GM23248 (cell line): Measurements from ENCODE around the gene PARVA. TPM values are rescaled to one million over a fixed set of nuclear protein-coding genes. Genes with fewer than 3 reads are reported as not detected.
A peak's percentile ranks its signal among the peaks of the same experiment; 100 is the strongest.

Experiments used
- DNase-seq: peaks from one replicate; pipeline ENCODE4 v3.0.0-alpha.2; 2015
- H2AFZ ChIP-seq: fragments of 200-600 bp; sonication (generic); 2 replicates; pipeline ENCODE4 v1.6.1; 2016; ENCODE audit warnings: antibody characterized with exemption
- H3F3A ChIP-seq: fragments of 200-600 bp; sonication (generic); 2 replicates; pipeline ENCODE4 v1.6.1; 2016; ENCODE audit warnings: mild to moderate bottlenecking, antibody characterized with exemption, mixed run types; ENCODE audit not compliant: insufficient read depth
- H3K27ac ChIP-seq: fragments of 200-600 bp; sonication (generic); 2 replicates; pipeline ENCODE4 v1.5.1; 2016; ENCODE audit warnings: mild to moderate bottlenecking
- H3K27me3 ChIP-seq: fragments of 200-600 bp; sonication (generic); replicated peaks from 2 replicates; pipeline ENCODE4 v1.6.1; 2016; ENCODE audit warnings: mild to moderate bottlenecking; ENCODE audit not compliant: insufficient read depth
- H3K36me3 ChIP-seq: fragments of 200-600 bp; sonication (generic); 2 replicates; pipeline ENCODE4 v1.6.1; 2016; ENCODE audit warnings: low read depth, mild to moderate bottlenecking
- H3K4me1 ChIP-seq: fragments of 200-600 bp; sonication (generic); 2 replicates; pipeline ENCODE4 v1.6.1; 2016; ENCODE audit warnings: mild to moderate bottlenecking; ENCODE audit not compliant: insufficient read depth
- H3K4me2 ChIP-seq: fragments of 200-600 bp; sonication (generic); one replicate; pipeline ENCODE4 v1.6.1; 2016; ENCODE audit warnings: mild to moderate bottlenecking; ENCODE audit not compliant: unreplicated experiment
- H3K4me3 ChIP-seq: fragments of 200-600 bp; sonication (generic); 2 replicates; pipeline ENCODE4 v1.5.1; 2016; ENCODE audit warnings: mild to moderate bottlenecking
- H3K79me2 ChIP-seq: fragments of 200-600 bp; sonication (generic); 2 replicates; pipeline ENCODE4 v1.6.1; 2016; ENCODE audit warnings: mild to moderate bottlenecking; ENCODE audit not compliant: insufficient read depth
- H3K9ac ChIP-seq: fragments of 200-600 bp; sonication (generic); 2 replicates; pipeline ENCODE4 v1.6.1; 2016; ENCODE audit warnings: mild to moderate bottlenecking
- H3K9me2 ChIP-seq: fragments of 200-600 bp; sonication (generic); 2 replicates; pipeline ENCODE4 v1.6.1; 2016; ENCODE audit warnings: mixed run types, mild to moderate bottlenecking, moderate library complexity; ENCODE audit not compliant: insufficient read depth
- H3K9me3 ChIP-seq: fragments of 200-600 bp; sonication (generic); one replicate; pipeline ENCODE4 v1.6.1; 2017; ENCODE audit warnings: low read depth
- H4K20me1 ChIP-seq: fragments of 200-600 bp; sonication (generic); 2 replicates; pipeline ENCODE4 v1.6.0; 2016; ENCODE audit not compliant: insufficient read depth
- EZH2 ChIP-seq: fragments of 200-600 bp; sonication (generic); IDR thresholded peaks from 2 replicates; pipeline ENCODE4 v1.6.1; 2018; ENCODE audit warnings: antibody characterized with exemption, mild to moderate bottlenecking; ENCODE audit not compliant: insufficient read depth, poor library complexity, severe bottlenecking
- EZH2phosphoT487 ChIP-seq: fragments of 200-600 bp; sonication (generic); IDR thresholded peaks from 2 replicates; pipeline ENCODE4 v1.6.1; 2018; ENCODE audit warnings: antibody characterized with exemption, moderate library complexity, mild to moderate bottlenecking, low read depth; ENCODE audit not compliant: insufficient read depth
- WGBS, 2 experiments: methylation state at CpG; one replicate each; pipeline ENCODE4 v1.1.6; 2015 to 2017; ENCODE audit warnings: low lambda C conversion rate in 2 of 2, low coverage in 1 of 2; ENCODE audit errors: missing lambda C conversion rate in 2 of 2; 5-methylcytosine and 5-hydroxymethylcytosine counted together
- in situ Hi-C: fragments of 300-500 bp; cut with MboI; formaldehyde crosslinking; loops from 2 replicates; pipeline ENCODE4 v1.15.0; 2020
- polyA plus RNA-seq: library from polyadenylated mRNA; unstranded; fragments of >200 nt; fragmentation: Nextera tagmentation; extraction: Ambion mirVana; gene quantifications from 2 replicates; pipeline ENCODE4 v1.2.1, GENCODE V29; 2016
- total RNA-seq: library from RNA; depleted of rRNA; stranded (reverse); fragments of >200 nt; shearing (Covaris generic); gene quantifications from 2 replicates; pipeline ENCODE4 v1.2.3, GENCODE V29; 2014

PARVA gene
- total and polyA plus RNA-seq, 2 experiments from 2014 or later, result 87.9 to 121 TPM

DNA sequence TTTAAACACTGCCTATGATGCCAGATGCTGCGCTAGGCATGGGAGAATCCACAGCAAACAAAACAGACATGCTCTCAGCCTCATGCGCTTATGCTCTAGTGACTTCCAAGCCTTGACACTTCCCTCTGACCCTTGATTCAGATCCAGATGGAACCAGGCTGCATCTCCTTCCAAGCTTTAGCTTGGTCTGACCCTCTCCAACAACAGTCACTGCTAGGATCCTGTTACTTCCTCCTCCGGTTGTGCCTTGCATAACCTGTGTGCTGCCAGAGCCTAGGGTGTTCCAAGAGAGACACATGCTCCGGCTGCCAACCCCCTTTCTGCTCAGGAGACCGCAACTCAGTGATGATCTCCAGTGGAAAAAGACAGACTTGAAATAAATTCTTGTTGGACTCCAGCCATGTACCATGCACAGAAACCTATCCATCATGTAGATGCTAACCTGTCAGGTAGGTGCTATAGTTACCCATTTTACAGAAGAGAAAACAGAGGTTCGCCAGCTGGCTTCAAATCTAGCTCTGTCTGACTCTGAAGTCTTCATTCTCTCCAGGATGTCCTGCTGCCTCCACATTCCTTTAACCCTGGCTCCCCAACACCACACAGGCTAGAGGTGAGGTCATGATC, 160.5 kb downstream of the PARVA start:
- Histone ChIP-seq H3K27ac (peak overlapping the region; percentile 93; the same call in 1 of the 2 replicates), H3K9me3 (no peaks in the 10 kb centered on the region), H3K79me2 (no peaks in the 10 kb centered on the region), H2AFZ (no peak overlapping the region), H3K4me1 (peaks cover 49% of the 10 kb centered on the region), H3K27me3 (no peaks in the 10 kb centered on the region), H3K9me2 (no peaks in the 10 kb centered on the region), H3F3A (peaks cover 59% of the 10 kb centered on the region), H3K9ac (no peak overlapping the region), H3K4me2 (no peak overlapping the region), H3K36me3 (peaks cover 4% of the 10 kb centered on the region; the same call in 1 of the 2 replicates), H3K4me3 (no peak overlapping the region), H4K20me1 (no peaks in the 10 kb centered on the region)
- DNase-seq, result peak; percentile 26
- in situ Hi-C loops, result no loop called here
- TF ChIP-seq EZH2phosphoT487 (no peak), EZH2 (no peak)
- 60 to 64% methylated on average over 6 of the region's 6 CpGs for WGBS, 2 experiments

GRCh38 chr11:12538889-12539421, 161.6 kb downstream of the PARVA start:
- H3K27ac ChIP-seq, result peak overlapping the region; percentile 93
- DNase-seq, result no peak
- H3K9me3 ChIP-seq, result no peaks in the 10 kb centered on the region
- H3K79me2 ChIP-seq, result no peaks in the 10 kb centered on the region
- peaks cover 59% of the 10 kb centered on the region for H3F3A ChIP-seq
- no peaks in the 10 kb centered on the region for H3K36me3 ChIP-seq
- in situ Hi-C loops, result no loop called here
- no peak overlapping the region for H3K4me3 ChIP-seq
- peaks cover 49% of the 10 kb centered on the region for H3K4me1 ChIP-seq
- TF ChIP-seq EZH2phosphoT487 (no peak), EZH2 (no peak)
- H3K27me3 ChIP-seq, result no peaks in the 10 kb centered on the region
- no peaks in the 10 kb centered on the region for H3K9me2 ChIP-seq
- peak overlapping the region; percentile 33; the same call in 1 of the 2 replicates for H2AFZ ChIP-seq
- H3K4me2 ChIP-seq, result no peak overlapping the region
- peak overlapping the region; percentile 61 for H3K9ac ChIP-seq
- H4K20me1 ChIP-seq, result no peaks in the 10 kb centered on the region
- WGBS, 2 experiments, result 97 to 99% methylated on average over 3 of the region's 3 CpGs

DNA sequence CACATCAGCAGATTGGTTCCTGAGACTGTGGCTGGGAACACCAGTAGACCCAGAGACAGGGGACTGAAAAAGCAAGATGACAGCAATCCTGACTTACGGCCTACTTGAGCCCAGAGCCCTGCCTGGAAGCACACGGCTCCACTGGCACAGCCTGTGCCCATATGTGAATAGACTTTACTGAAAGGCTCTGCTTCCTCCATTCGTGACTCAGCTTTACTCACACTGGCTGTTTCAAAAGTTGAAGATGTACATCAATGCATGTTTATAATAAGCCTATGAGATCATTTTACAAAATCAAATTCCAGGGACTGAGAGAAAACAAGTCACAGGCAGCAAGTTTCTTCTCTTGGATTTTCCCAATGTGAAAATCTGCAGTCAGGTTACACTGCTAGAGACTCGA, 162.2 kb downstream of the PARVA start:
- no peaks in the 10 kb centered on the region for H3K79me2 ChIP-seq
- H3K4me2 ChIP-seq, result peak overlapping the region; percentile 69
- peaks cover 52% of the 10 kb centered on the region for H3K4me1 ChIP-seq
- no peaks in the 10 kb centered on the region for H3K27me3 ChIP-seq
- peak overlapping the region; percentile 33; the same call in 1 of the 2 replicates for H2AFZ ChIP-seq
- H3K27ac ChIP-seq, result peak overlapping the region; percentile 93
- H3K9me3 ChIP-seq, result no peaks in the 10 kb centered on the region
- H3F3A ChIP-seq, result peaks cover 55% of the 10 kb centered on the region
- in situ Hi-C loops, result no loop called here
- H4K20me1 ChIP-seq, result no peaks in the 10 kb centered on the region
- 0 to 4% methylated on average over 4 of the region's 4 CpGs for WGBS, 2 experiments
- H3K9ac ChIP-seq, result peak overlapping the region; percentile 61
- TF ChIP-seq EZH2 (no peak), EZH2phosphoT487 (no peak)
- no peaks in the 10 kb centered on the region for H3K36me3 ChIP-seq
- H3K4me3 ChIP-seq, result 0 out of 2 replicates have a peak overlapping the region, but pooled peaks have one; percentile 27
- peak; percentile 96 for DNase-seq
- no peaks in the 10 kb centered on the region for H3K9me2 ChIP-seq

DNA sequence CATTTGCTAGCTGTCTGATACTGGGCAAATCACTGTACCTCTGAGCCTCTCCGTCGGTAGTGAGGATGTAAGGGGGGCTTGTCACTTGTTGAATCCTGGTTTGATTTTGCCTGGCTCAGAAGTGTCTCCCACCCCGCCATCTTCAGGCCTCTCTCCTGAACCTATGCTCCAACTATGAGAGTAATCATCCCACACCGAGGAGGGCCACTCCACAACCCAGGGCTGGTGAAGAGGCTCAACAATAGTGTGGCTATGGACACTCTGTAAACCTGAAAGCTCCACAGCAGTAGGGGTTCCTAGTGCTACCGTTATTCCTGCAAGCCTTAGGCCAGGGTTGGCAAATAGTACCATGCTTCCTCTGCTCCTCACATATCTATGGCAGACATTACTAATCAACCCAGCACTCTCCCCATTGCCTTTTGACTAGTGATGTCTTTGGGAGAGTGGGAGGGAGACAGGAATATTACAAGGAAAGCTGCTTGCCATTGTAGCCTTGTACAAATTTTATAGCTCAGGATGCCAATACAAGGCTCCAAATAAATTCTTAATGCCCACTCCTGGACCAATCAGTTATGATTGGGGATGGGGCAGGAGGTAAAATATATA, 162.8 kb downstream of the PARVA start:
- H2AFZ ChIP-seq, result no peak overlapping the region
- 82 to 85% methylated on average over 5 of the region's 5 CpGs for WGBS, 2 experiments
- no peaks in the 10 kb centered on the region for H4K20me1 ChIP-seq
- DNase-seq, result peak; percentile 68
- no peaks in the 10 kb centered on the region for H3K9me3 ChIP-seq
- H3K27ac ChIP-seq, result peak overlapping the region; percentile 93
- in situ Hi-C loops, result no loop called here
- H3K36me3 ChIP-seq, result no peaks in the 10 kb centered on the region
- peak overlapping the region; percentile 61 for H3K9ac ChIP-seq
- TF ChIP-seq EZH2 (no peak), EZH2phosphoT487 (no peak)
- no peaks in the 10 kb centered on the region for H3K79me2 ChIP-seq
- H3F3A ChIP-seq, result peaks cover 55% of the 10 kb centered on the region
- H3K4me3 ChIP-seq, result peak overlapping the region; percentile 27
- peak overlapping the region; percentile 69 for H3K4me2 ChIP-seq
- peaks cover 55% of the 10 kb centered on the region for H3K4me1 ChIP-seq
- H3K27me3 ChIP-seq, result no peaks in the 10 kb centered on the region
- no peaks in the 10 kb centered on the region for H3K9me2 ChIP-seq
